ENCODE data around the gene UAP1. TPM values are rescaled to one million over a fixed set of nuclear protein-coding genes. Genes with fewer than 3 reads are reported as not detected.
"Not testable (repeated sequence)": the region's sequence is repeated elsewhere in the genome, so short reads cannot be mapped to it uniquely, and the experiment has no call there.

Gene UAP1
- total and polyA plus RNA-seq, 2 donors (not counting 1 experiment from before 2014, with no cell fraction given), result 5.3 to 16.4 TPM

DNA sequence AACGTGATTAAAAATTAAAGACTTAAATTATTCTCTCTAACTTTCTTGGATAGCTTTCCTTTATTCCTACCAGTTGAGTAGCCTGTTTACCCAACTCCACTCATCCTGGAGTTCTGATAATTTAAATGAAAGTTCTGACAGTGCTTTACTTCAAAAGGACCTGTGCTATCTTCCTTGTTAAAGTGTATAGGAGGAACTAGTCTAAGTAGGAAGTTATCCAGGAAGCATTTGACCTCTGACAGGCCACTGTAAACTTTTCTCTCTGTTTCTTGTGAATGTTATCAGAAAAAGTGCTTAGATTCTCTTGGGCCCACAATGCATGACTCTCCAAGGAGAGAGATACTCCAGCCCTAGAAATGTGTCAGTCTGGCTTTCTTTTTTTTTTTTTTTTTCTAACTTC, 9.2 kb downstream of the UAP1 start:
- H3K79me2 ChIP-seq (ENCODE audit: control insufficient read depth, insufficient read depth, low read length), result no peaks in the 10 kb centered on the region
- peaks cover 0 to 1% of the 10 kb centered on the region in 2 experiments for H3K36me3 ChIP-seq (replicated peaks in 1 of 2; ENCODE audit: control extremely low read depth in 1 of 2, control insufficient read depth in 1 of 2, extremely low read depth in 1 of 2, insufficient read depth in 2 of 2, low read length in 1 of 2)
- H3K4me3 ChIP-seq (ENCODE audit: control extremely low read depth in 1 of 5, extremely low read depth in 1 of 5, insufficient read depth in 1 of 5, low read depth in 2 of 5, low read length in 4 of 5), result no peak overlapping the region
- no peaks in the 10 kb centered on the region for H3K27me3 ChIP-seq (replicated peaks in 1 of 4; ENCODE audit: control extremely low read depth in 1 of 4, control insufficient read depth in 3 of 4, insufficient read depth in 4 of 4, low read length in 3 of 4)
- no peak overlapping the region for H2AFZ ChIP-seq (ENCODE audit: insufficient read depth, low read depth, low read length, poor library complexity, severe bottlenecking)
- H3K27me3 Mint-ChIP-seq, result no peaks in the 10 kb centered on the region
- ChIA-PET POLR2A (no interaction called here), CTCF (no interaction called here)
- no peak overlapping the region for H3K27ac ChIP-seq (ENCODE audit: low read length in 2 of 2)
- no peak for ATAC-seq (ENCODE audit: low read depth)
- no peaks in the 10 kb centered on the region for H3K4me1 Mint-ChIP-seq
- no peak for TF ChIP-seq EZH2 (IDR thresholded peaks at IDR 0.05; ENCODE audit: borderline replicate concordance, insufficient read depth, low read depth, low read length, poor library complexity, severe bottlenecking)
- TF ChIP-seq, protein P1, sequence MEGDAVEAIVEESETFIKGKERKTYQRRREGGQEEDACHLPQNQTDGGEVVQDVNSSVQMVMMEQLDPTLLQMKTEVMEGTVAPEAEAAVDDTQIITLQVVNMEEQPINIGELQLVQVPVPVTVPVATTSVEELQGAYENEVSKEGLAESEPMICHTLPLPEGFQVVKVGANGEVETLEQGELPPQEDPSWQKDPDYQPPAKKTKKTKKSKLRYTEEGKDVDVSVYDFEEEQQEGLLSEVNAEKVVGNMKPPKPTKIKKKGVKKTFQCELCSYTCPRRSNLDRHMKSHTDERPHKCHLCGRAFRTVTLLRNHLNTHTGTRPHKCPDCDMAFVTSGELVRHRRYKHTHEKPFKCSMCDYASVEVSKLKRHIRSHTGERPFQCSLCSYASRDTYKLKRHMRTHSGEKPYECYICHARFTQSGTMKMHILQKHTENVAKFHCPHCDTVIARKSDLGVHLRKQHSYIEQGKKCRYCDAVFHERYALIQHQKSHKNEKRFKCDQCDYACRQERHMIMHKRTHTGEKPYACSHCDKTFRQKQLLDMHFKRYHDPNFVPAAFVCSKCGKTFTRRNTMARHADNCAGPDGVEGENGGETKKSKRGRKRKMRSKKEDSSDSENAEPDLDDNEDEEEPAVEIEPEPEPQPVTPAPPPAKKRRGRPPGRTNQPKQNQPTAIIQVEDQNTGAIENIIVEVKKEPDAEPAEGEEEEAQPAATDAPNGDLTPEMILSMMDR (IDR thresholded peaks at IDR 0.05), result no peak
- H3K9me3 ChIP-seq (ENCODE audit: control extremely low read depth in 1 of 3, control insufficient read depth in 2 of 3, insufficient read depth in 1 of 3, low read length in 2 of 3), result no peaks in the 10 kb centered on the region
- no peaks in the 10 kb centered on the region for H4K20me1 ChIP-seq (ENCODE audit: control insufficient read depth, insufficient read depth, low read length, poor library complexity, severe bottlenecking)
- WGBS (ENCODE audit: insufficient coverage), result no CpG with 5 or more reads among the region's 1 CpG
- no peak overlapping the region for H3K9ac ChIP-seq (ENCODE audit: low read length)
- no peak overlapping the region for H3K4me3 Mint-ChIP-seq
- intact Hi-C loops (cut with micrococcal nuclease), result no loop called here
- no peaks in the 10 kb centered on the region for H3K4me1 ChIP-seq (ENCODE audit: control insufficient read depth in 2 of 2, insufficient read depth in 2 of 2, low read length in 2 of 2)
- H3K27ac Mint-ChIP-seq, result no peak overlapping the region
- no peak for DNase-seq
- H3K9me3 Mint-ChIP-seq (ENCODE audit: insufficient read depth), result no peaks in the 10 kb centered on the region
- no peak overlapping the region for H3K4me2 ChIP-seq (replicated peaks; ENCODE audit: low read depth, low read length, poor library complexity, severe bottlenecking)

DNA sequence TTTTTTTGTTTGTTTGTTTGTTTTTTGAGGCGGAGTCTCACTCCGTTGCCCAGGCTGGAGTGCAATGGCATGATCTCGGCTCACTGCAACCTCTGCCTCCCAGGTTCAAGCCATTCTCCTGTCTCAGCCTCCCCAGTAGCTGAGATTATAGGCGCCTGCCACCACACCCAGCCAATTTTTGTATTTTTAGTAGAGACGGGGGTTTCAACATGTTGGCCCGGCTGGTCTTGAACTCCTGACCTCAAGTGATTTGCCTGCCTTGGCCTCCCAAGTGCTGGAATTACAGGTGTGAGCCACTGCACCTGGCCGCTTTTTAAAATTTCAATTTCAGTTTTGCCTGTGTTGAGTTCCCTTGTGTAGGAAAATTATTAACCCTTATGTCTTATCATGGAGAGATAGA, 9.6 kb downstream of the UAP1 start:
- H3K27me3 Mint-ChIP-seq; CTCF ChIA-PET; H3K4me3 ChIP-seq (ENCODE audit: control extremely low read depth in 1 of 5, extremely low read depth in 1 of 5, insufficient read depth in 1 of 5, low read depth in 2 of 5, low read length in 4 of 5); H3K36me3 ChIP-seq (replicated peaks in 1 of 2; ENCODE audit: control extremely low read depth in 1 of 2, control insufficient read depth in 1 of 2, extremely low read depth in 1 of 2, insufficient read depth in 2 of 2, low read length in 1 of 2); DNase-seq; H3K4me1 ChIP-seq (ENCODE audit: control insufficient read depth in 2 of 2, insufficient read depth in 2 of 2, low read length in 2 of 2); H3K79me2 ChIP-seq (ENCODE audit: control insufficient read depth, insufficient read depth, low read length); H3K9ac ChIP-seq (ENCODE audit: low read length); H3K9me3 Mint-ChIP-seq (ENCODE audit: insufficient read depth); H4K20me1 ChIP-seq (ENCODE audit: control insufficient read depth, insufficient read depth, low read length, poor library complexity, severe bottlenecking); H3K4me1 Mint-ChIP-seq; intact Hi-C loops (cut with micrococcal nuclease); H3K4me2 ChIP-seq (replicated peaks; ENCODE audit: low read depth, low read length, poor library complexity, severe bottlenecking); POLR2A ChIA-PET; H2AFZ ChIP-seq (ENCODE audit: insufficient read depth, low read depth, low read length, poor library complexity, severe bottlenecking); H3K27me3 ChIP-seq (replicated peaks in 1 of 4; ENCODE audit: control extremely low read depth in 1 of 4, control insufficient read depth in 3 of 4, insufficient read depth in 4 of 4, low read length in 3 of 4); H3K4me3 Mint-ChIP-seq; ATAC-seq (ENCODE audit: low read depth); H3K27ac ChIP-seq (ENCODE audit: low read length in 2 of 2); H3K27ac Mint-ChIP-seq; H3K9me3 ChIP-seq (ENCODE audit: control extremely low read depth in 1 of 3, control insufficient read depth in 2 of 3, insufficient read depth in 1 of 3, low read length in 2 of 3): not testable (repeated sequence)
- 98% methylated on average over 4 of the region's 7 CpGs for WGBS (ENCODE audit: insufficient coverage)
